Esophagus (tissue), 2 donors: ENCODE measurements around the gene SMS. TPM values are rescaled to one million over a fixed set of nuclear protein-coding genes. Genes with fewer than 3 reads are reported as not detected.

Experiments
- H3K27ac ChIP-seq, 2 donors: one replicate each; pipeline ENCODE4 v1.5.1; 2013; ENCODE audit warnings: low read depth in 2 of 2, mild to moderate bottlenecking in 2 of 2, inconsistent platforms in 1 of 2, low read length in 1 of 2, moderate library complexity in 1 of 2
- H3K27me3 ChIP-seq, 2 donors: one replicate each; pipeline ENCODE4 v1.6.1; 2013; ENCODE audit warnings: low read length in 2 of 2, control low read depth in 1 of 2, mild to moderate bottlenecking in 1 of 2; ENCODE audit not compliant: insufficient read depth in 2 of 2, control insufficient read depth in 1 of 2
- H3K36me3 ChIP-seq, 2 donors: one replicate each; pipeline ENCODE4 v1.6.1; 2013; ENCODE audit warnings: low read length in 1 of 2; ENCODE audit not compliant: control insufficient read depth in 2 of 2, insufficient read depth in 2 of 2
- H3K4me1 ChIP-seq, 2 donors: one replicate each; pipeline ENCODE4 v1.6.1; 2013; ENCODE audit warnings: low read length in 1 of 2; ENCODE audit not compliant: control insufficient read depth in 2 of 2, insufficient read depth in 2 of 2
- H3K4me3 ChIP-seq, 2 donors: one replicate each; pipeline ENCODE4 v1.5.1; 2013; ENCODE audit warnings: low read length in 2 of 2, mild to moderate bottlenecking in 2 of 2, low read depth in 1 of 2, moderate library complexity in 1 of 2
- H3K9me3 ChIP-seq, 2 donors: one replicate each; pipeline ENCODE4 v1.6.1; 2013; ENCODE audit warnings: mild to moderate bottlenecking in 2 of 2, low read depth in 1 of 2, low read length in 1 of 2, moderate library complexity in 1 of 2; ENCODE audit not compliant: control insufficient read depth in 2 of 2, insufficient read depth in 1 of 2
- WGBS, 2 donors: extraction: QIAGEN DNeasy Blood & Tissue Kit; methylation state at CpG; one replicate each; pipeline ENCODE4 v1.1.7; 2013; 5-methylcytosine and 5-hydroxymethylcytosine counted together
- polyA plus RNA-seq, 2 donors: library from polyadenylated mRNA; stranded (reverse); fragments of 200-250 nt; gene quantifications; one replicate each; pipeline ENCODE4 v1.2.3, GENCODE V29; 2013
- donor health status: healthy with polysubstance abuse.
- donor health status: Bipolar disorder and iron deficiency.

The SMS gene
- polyA plus RNA-seq, 2 donors: 26.6 to 43.2 TPM

- H3K9me3 ChIP-seq: no peaks in the 10 kb centered on the region
- H3K27ac ChIP-seq: no peak overlapping the region
- H3K4me3 ChIP-seq: no peak overlapping the region
- no peaks in the 10 kb centered on the region for H3K36me3 ChIP-seq
- no peaks in the 10 kb centered on the region for H3K4me1 ChIP-seq
- no peaks in the 10 kb centered on the region for H3K27me3 ChIP-seq
- 82 to 91% methylated on average over 1 of the region's 1 CpG for WGBS, 2 donors
Measured at GRCh38 chrX:21930986-21931385, 9.5 kb upstream of the SMS start.

- Histone ChIP-seq H3K4me1 (no peaks in the 10 kb centered on the region), H3K4me3 (no peak overlapping the region), H3K9me3 (no peaks in the 10 kb centered on the region), H3K27me3 (no peaks in the 10 kb centered on the region), H3K27ac (peak overlapping the region in 1 of 2 donors; percentile 28), H3K36me3 (no peaks in the 10 kb centered on the region)
- 54 to 61% methylated on average over 11 of the region's 11 CpGs for WGBS, 2 donors
Measured at GRCh38 chrX:21932292-21933002, 8.1 kb upstream of the SMS start.

GRCh38 chrX:21933077-21933476, 7.4 kb upstream of the SMS start:
- H3K27ac ChIP-seq: no peak overlapping the region
- H3K36me3 ChIP-seq: no peaks in the 10 kb centered on the region
- no peak overlapping the region for H3K4me3 ChIP-seq
- H3K4me1 ChIP-seq: no peaks in the 10 kb centered on the region
- 77 to 82% methylated on average over 7 of the region's 7 CpGs for WGBS, 2 donors
- no peaks in the 10 kb centered on the region for H3K9me3 ChIP-seq
- H3K27me3 ChIP-seq: no peaks in the 10 kb centered on the region

- Histone ChIP-seq H3K9me3 (no peaks in the 10 kb centered on the region), H3K36me3 (no peaks in the 10 kb centered on the region), H3K4me1 (no peaks in the 10 kb centered on the region), H3K27me3 (no peaks in the 10 kb centered on the region), H3K4me3 (no peak overlapping the region), H3K27ac (no peak overlapping the region)
- 60 to 74% methylated on average over 3 of the region's 3 CpGs for WGBS, 2 donors
Measured at GRCh38 chrX:21934414-21934813, 6.1 kb upstream of the SMS start.

GRCh38 chrX:21939906-21940305, 603 bp upstream of the SMS start:
- Histone ChIP-seq H3K9me3 (peaks cover 0 to 7% of the 10 kb centered on the region in 2 donors), H3K36me3 (no peaks in the 10 kb centered on the region), H3K4me1 (peaks cover 0 to 5% of the 10 kb centered on the region in 2 donors), H3K27ac (peak overlapping the region; percentile 70 to 74), H3K4me3 (peak overlapping the region in 1 of 2 donors; percentile 79), H3K27me3 (no peaks in the 10 kb centered on the region)
- WGBS, 2 donors: 49 to 51% methylated on average over 10 of the region's 10 CpGs

GRCh38 chrX:21943460-21944135, 3.1 kb downstream of the SMS start:
- H3K27me3 ChIP-seq: no peaks in the 10 kb centered on the region
- no peak overlapping the region for H3K4me3 ChIP-seq
- WGBS, 2 donors: 29 to 40% methylated on average over 11 of the region's 11 CpGs
- H3K9me3 ChIP-seq: peaks cover 0 to 7% of the 10 kb centered on the region in 2 donors
- H3K27ac ChIP-seq: no peak overlapping the region
- peaks cover 0 to 5% of the 10 kb centered on the region in 2 donors for H3K4me1 ChIP-seq
- H3K36me3 ChIP-seq: no peaks in the 10 kb centered on the region

GRCh38 chrX:21944136-21944615, 3.7 kb downstream of the SMS start:
- WGBS, 2 donors: 78% methylated on average over 8 of the region's 8 CpGs
- Histone ChIP-seq H3K36me3 (no peaks in the 10 kb centered on the region), H3K4me1 (peaks cover 0 to 5% of the 10 kb centered on the region in 2 donors), H3K27ac (no peak overlapping the region), H3K4me3 (no peak overlapping the region), H3K27me3 (no peaks in the 10 kb centered on the region), H3K9me3 (peaks cover 0 to 7% of the 10 kb centered on the region in 2 donors)

- H3K36me3 ChIP-seq: no peaks in the 10 kb centered on the region
- H3K4me3 ChIP-seq: no peak overlapping the region
- no peaks in the 10 kb centered on the region for H3K27me3 ChIP-seq
- H3K27ac ChIP-seq: peak overlapping the region in 1 of 2 donors; percentile 59
- no peaks in the 10 kb centered on the region for H3K9me3 ChIP-seq
- WGBS, 2 donors: 28 to 36% methylated on average over 7 of the region's 7 CpGs
- peaks cover 0 to 2% of the 10 kb centered on the region in 2 donors for H3K4me1 ChIP-seq
Measured at GRCh38 chrX:21946925-21947641, 6.6 kb downstream of the SMS start.

GRCh38 chrX:21947671-21948070, 7.2 kb downstream of the SMS start:
- H3K4me1 ChIP-seq: peaks cover 0 to 2% of the 10 kb centered on the region in 2 donors
- no peak overlapping the region for H3K4me3 ChIP-seq
- H3K27ac ChIP-seq: peak overlapping the region in 1 of 2 donors; percentile 59
- H3K27me3 ChIP-seq: no peaks in the 10 kb centered on the region
- H3K9me3 ChIP-seq: no peaks in the 10 kb centered on the region
- WGBS, 2 donors: 50 to 60% methylated on average over 6 of the region's 6 CpGs
- H3K36me3 ChIP-seq: no peaks in the 10 kb centered on the region
